IPS DF 6.9 (cell line): ENCODE results near the gene NELFCD.

Experiments used
- DNase-seq: peaks from one replicate; pipeline ENCODE4 v3.0.0-alpha.2; 2013; ENCODE audit warnings: low read depth, low spot score
- H3K27ac ChIP-seq: one replicate; pipeline ENCODE4 v1.5.1; 2013; ENCODE audit warnings: low read length, control low read depth
- H3K27me3 ChIP-seq: 2 replicates; pipeline ENCODE4 v1.6.1; 2013; ENCODE audit warnings: mild to moderate bottlenecking, low read length; ENCODE audit not compliant: control insufficient read depth, insufficient read depth
- H3K36me3 ChIP-seq: 2 replicates; pipeline ENCODE4 v1.6.1; 2013; ENCODE audit warnings: low read length; ENCODE audit not compliant: control insufficient read depth, insufficient read depth
- H3K4me1 ChIP-seq: 2 replicates; pipeline ENCODE4 v1.6.1; 2013; ENCODE audit warnings: low read length; ENCODE audit not compliant: control insufficient read depth, insufficient read depth
- H3K4me3 ChIP-seq: 2 replicates; pipeline ENCODE4 v1.5.1; 2013; ENCODE audit warnings: mild to moderate bottlenecking, low read length
- H3K9me3 ChIP-seq: 2 replicates; pipeline ENCODE4 v1.6.1; 2013; ENCODE audit warnings: low read length, inconsistent platforms; ENCODE audit not compliant: control insufficient read depth, insufficient read depth
- WGBS: extraction: QIAGEN DNeasy Blood & Tissue Kit; methylation state at CpG from one replicate; pipeline ENCODE4 v1.1.7; 2013; ENCODE audit warnings: mixed read lengths, missing lambda C conversion rate; ENCODE audit not compliant: insufficient read length, insufficient coverage; 5-methylcytosine and 5-hydroxymethylcytosine counted together

NELFCD gene

DNA sequence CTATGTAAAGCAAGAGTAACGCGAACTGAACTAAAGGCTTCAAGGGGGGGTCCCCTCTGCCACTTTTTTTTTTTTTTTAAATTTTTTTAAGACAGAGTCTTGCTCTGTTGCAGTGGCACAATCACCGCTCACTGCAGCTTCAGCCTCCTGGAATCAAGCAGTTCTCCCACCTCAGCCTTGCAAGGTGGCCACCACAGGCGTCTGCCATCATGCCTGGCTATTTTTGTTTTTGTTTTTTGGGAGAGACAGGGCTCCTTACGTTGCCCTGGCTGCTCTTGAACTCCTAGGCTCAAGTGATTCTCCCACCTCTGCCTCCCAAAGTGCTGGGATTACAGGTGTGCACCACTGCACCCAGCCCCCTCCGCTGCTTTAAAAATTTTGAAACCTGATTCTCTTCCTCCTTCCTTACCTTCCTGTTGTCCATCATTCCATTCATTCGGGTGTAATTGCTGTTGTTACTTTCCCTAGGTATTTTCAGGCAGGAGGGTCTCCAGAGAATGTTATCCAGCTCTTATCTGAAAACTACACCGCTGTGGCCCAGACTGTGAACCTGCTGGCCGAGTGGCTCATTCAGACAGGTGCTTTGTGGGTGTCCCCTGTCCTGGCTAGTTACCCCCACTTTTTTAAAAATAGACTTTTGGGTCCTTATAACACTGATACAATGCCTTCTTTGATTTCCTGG, 5.4 kb downstream of the NELFCD start:
- H3K4me1 ChIP-seq = peaks cover 3% of the 10 kb centered on the region; the same call in 1 of the 2 replicates
- WGBS = no CpG with 5 or more reads among the region's 9 CpGs
- H3K27ac ChIP-seq = no peak overlapping the region
- H3K36me3 ChIP-seq = peaks cover 30% of the 10 kb centered on the region
- no peaks in the 10 kb centered on the region for H3K9me3 ChIP-seq
- no peaks in the 10 kb centered on the region for H3K27me3 ChIP-seq
- H3K4me3 ChIP-seq = no peak overlapping the region
- DNase-seq = no peak

GRCh38 chr20:58986968-58987517, 6.0 kb downstream of the NELFCD start:
- no peak overlapping the region for H3K27ac ChIP-seq
- H3K9me3 ChIP-seq = no peaks in the 10 kb centered on the region
- no peak for DNase-seq
- peaks cover 3% of the 10 kb centered on the region; the same call in 1 of the 2 replicates for H3K4me1 ChIP-seq
- peaks cover 33% of the 10 kb centered on the region for H3K36me3 ChIP-seq
- no peaks in the 10 kb centered on the region for H3K27me3 ChIP-seq
- WGBS = no CpG with 5 or more reads among the region's 8 CpGs
- no peak overlapping the region for H3K4me3 ChIP-seq

- Histone ChIP-seq H3K27me3 (no peaks in the 10 kb centered on the region), H3K27ac (no peak overlapping the region), H3K36me3 (peaks cover 33% of the 10 kb centered on the region), H3K9me3 (no peaks in the 10 kb centered on the region), H3K4me1 (no peaks in the 10 kb centered on the region), H3K4me3 (no peak overlapping the region)
- DNase-seq = no peak
- WGBS = no CpG with 5 or more reads among the region's 9 CpGs
These were observed 6.9 kb downstream of the NELFCD start for GRCh38 chr20:58987790-58988564.

DNA sequence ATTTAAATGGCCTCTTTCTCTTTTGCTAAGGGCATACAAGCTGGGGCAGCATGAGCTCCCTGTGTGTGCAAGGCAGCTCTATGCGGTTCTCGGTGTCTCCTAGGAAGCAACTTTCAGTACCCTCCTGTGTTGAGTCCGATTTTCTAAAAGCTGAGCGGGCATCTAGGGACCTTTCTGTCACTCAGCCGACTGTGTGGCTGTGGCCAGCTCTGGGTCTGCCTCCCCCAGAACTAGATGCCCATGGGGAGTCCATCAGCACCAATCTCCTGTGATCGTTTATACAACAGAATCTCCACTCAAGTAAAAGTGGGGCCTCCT, 7.5 kb downstream of the NELFCD start:
- Histone ChIP-seq H3K27me3 (no peaks in the 10 kb centered on the region), H3K4me1 (no peaks in the 10 kb centered on the region), H3K4me3 (no peak overlapping the region), H3K27ac (no peak overlapping the region), H3K36me3 (peaks cover 37% of the 10 kb centered on the region), H3K9me3 (no peaks in the 10 kb centered on the region)
- no CpG with 5 or more reads among the region's 6 CpGs for WGBS
- no peak for DNase-seq

DNA sequence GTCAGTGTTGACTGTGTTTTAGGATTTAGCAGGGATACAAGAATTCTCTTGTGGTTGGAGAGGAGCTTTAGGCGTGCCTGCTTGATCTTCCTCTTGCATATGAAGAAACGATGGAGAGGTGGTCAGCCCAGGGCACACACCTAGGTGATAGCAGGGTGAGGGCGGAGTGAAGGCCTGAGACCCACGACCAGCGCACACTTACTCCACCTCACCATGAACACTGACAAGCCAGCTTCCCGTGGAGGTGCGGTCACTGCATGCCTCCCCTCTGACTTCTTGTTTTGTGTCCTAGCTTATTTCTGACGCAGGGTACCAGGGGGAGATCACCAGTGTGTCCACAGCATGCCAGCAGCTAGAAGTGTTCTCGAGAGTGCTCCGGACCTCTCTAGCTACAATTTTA, 8.1 kb downstream of the NELFCD start:
- DNase-seq = no peak
- no peak overlapping the region for H3K27ac ChIP-seq
- H3K4me3 ChIP-seq = no peak overlapping the region
- peaks cover 43% of the 10 kb centered on the region for H3K36me3 ChIP-seq
- no peaks in the 10 kb centered on the region for H3K9me3 ChIP-seq
- no peaks in the 10 kb centered on the region for H3K27me3 ChIP-seq
- WGBS = no CpG with 5 or more reads among the region's 10 CpGs
- H3K4me1 ChIP-seq = no peaks in the 10 kb centered on the region

DNA sequence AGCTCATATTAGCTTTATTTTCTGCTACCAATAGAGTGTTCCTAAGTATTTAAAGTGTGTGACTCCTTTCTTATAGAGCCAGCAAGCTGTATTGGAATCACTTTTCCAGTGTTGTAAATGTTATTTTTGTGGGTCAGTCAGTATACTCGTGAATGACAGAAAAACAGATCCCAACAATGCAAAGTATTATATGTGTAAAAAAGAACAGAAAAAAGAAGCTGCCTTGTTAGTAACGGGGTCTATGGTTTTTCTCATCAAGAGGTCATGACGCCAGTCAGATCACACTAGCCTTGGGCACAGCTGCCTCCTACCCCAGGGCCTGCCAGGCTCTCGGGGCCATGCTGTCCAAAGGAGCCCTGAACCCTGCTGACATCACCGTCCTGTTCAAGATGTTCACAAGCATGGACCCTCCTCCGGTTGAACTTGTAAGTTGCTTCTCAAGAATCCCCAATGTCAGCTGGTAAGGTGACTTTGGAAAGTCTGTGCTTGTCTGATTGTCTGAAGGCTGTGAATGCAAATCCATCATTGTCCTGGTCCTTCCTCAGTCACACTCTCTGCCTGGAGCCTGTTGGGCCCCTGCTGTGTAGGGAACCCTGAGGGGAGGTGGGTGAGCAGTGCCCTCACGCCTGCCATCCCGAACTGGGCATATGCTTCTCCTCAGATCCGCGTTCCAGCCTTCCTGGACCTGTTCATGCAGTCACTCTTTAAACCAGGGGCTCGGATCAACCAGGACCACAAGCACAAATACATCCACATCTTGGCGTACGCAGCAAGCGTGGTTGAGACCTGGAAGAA, 9.8 kb downstream of the NELFCD start:
- Histone ChIP-seq H3K27ac (no peak overlapping the region), H3K27me3 (no peaks in the 10 kb centered on the region), H3K4me3 (no peak overlapping the region), H3K9me3 (no peaks in the 10 kb centered on the region), H3K36me3 (peaks cover 49% of the 10 kb centered on the region), H3K4me1 (no peaks in the 10 kb centered on the region)
- WGBS = no CpG with 5 or more reads among the region's 14 CpGs
- no peak for DNase-seq

GRCh38 chr20:58991715-58992114, 10.7 kb downstream of the NELFCD start:
- H3K27ac ChIP-seq = no peak overlapping the region
- H3K36me3 ChIP-seq = peaks cover 47% of the 10 kb centered on the region
- no CpG with 5 or more reads among the region's 9 CpGs for WGBS

GRCh38 chr20:58992911-58993310, 11.9 kb downstream of the NELFCD start:
- H3K27ac ChIP-seq = no peak overlapping the region

More at GRCh38 chr20:58991715-58992114, 10.7 kb downstream of the NELFCD start:
- H3K4me3 ChIP-seq = no peak overlapping the region
- H3K27me3 ChIP-seq = no peaks in the 10 kb centered on the region
- no peak for DNase-seq
- no peaks in the 10 kb centered on the region for H3K4me1 ChIP-seq
- no peaks in the 10 kb centered on the region for H3K9me3 ChIP-seq

GRCh38 chr20:58993332-58994248, 12.5 kb downstream of the NELFCD start:
- no CpG with 5 or more reads among the region's 23 CpGs for WGBS
- H3K36me3 ChIP-seq = peaks cover 35% of the 10 kb centered on the region
- no peaks in the 10 kb centered on the region for H3K27me3 ChIP-seq
- no peak for DNase-seq
- H3K27ac ChIP-seq = no peak overlapping the region
- no peaks in the 10 kb centered on the region for H3K4me1 ChIP-seq
- H3K9me3 ChIP-seq = no peaks in the 10 kb centered on the region
- H3K4me3 ChIP-seq = no peak overlapping the region

More at GRCh38 chr20:58992911-58993310, 11.9 kb downstream of the NELFCD start:
- H3K9me3 ChIP-seq = no peaks in the 10 kb centered on the region
- no peak overlapping the region for H3K4me3 ChIP-seq
- WGBS = no CpG with 5 or more reads among the region's 3 CpGs
- H3K36me3 ChIP-seq = peaks cover 39% of the 10 kb centered on the region
- no peak for DNase-seq
- no peaks in the 10 kb centered on the region for H3K27me3 ChIP-seq
- no peaks in the 10 kb centered on the region for H3K4me1 ChIP-seq
